NCI-H82 treated with DMSO at 0.1 percent for 48 hours (cell line): ENCODE data around the gene ERRFI1.

Experiments
- DNase-seq: peaks from one replicate; lab custom pipeline; 2025; ENCODE audit not compliant: unreplicated experiment; lab: John Stamatoyannopoulos, UW

The ERRFI1 gene

DNA sequence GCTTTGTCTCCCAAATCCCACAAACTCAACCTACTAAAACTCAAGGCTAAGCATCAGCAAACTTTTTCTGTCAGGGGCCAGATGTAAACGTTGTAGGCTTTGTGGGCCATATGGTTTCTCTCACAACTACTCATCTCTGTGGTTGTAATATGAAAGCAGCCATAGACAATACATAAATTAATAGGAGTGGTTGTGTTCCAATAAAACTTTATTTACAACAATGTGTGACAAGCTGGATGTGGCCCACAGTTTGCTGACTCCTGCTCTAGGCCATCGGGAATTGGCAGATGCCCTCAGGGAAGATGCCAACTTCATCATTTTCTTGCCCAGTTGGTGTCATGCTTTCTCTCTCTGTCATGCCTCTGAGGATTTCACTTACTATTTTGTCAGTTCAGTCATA lies 17.5 kb upstream of the ERRFI1 start:
- DNase-seq, result no peak

DNA sequence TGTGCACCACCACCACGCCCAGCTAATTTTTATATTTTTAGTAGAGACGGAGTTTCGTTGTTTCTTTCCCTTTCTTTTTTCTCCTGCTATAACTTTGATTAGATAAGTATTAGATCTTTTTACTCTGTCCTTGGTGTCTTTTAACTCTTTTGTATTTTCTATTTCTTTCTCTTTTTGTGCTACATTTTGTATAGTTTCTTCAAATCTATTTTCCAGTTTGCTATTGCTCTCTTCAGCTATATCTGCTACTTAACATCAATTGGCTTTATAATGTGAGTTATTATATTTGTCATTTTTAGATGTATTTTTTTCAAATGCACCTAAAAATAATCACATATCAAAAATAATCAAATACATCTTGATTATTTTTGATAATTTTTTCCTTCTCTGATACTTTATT lies 16.0 kb upstream of the ERRFI1 start:
- no peak for DNase-seq

DNA sequence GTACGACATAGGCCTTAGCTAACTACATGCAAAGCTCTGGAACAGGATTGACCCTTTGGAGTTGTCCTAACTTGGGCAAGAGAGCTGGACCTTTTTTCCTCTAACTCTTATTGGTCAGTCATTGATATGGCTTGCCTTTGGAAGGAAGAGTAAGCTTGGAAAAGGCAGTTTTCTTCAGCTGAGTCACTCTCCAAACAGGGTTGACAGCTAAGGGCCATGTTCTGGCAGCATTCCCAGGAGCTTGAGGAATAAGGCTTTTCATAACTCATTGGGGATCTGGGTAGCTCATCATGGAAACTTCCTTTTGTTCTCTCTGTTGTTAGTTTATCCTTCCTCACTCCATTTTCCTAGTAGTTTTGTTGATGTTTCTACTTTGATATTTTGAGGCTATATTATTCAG lies 14.5 kb upstream of the ERRFI1 start:
- no peak for DNase-seq

DNA sequence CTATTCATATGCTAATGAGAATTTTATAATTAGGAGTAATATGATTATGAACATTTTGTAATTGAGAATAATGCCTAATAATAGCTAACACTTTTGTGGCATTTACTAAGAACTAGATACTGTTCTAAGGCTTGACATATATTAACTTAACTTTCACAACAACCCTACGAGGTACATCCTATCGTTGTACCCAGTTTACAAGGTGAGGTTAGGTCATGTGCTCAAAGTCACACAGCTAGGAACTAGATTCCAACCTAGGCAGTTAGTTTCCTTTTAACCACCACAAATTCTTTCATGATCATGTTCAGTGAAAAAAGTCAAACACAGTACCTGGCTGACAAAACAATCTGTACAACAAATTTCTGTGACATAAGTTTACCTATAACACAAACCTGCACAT lies 13.0 kb upstream of the ERRFI1 start:
- DNase-seq, result no peak

DNA sequence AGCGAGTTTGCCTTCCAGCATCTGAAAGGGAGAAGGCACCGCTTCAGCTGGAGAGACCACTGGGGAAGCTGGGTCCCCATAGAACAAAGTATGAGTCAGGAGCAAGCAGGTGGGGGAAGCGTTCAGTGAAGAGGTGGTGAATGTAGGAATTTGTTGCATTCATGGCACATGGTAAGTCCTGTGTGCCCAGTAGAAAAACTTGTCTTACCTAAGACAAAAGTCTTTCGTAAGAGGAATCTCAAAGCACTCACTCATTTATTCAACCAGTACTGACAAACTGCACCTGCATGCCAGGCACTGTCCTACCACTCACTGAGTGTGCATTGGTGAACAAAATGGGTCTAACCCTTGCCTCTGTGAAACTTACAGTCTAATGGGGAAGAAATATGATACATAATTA lies 9.2 kb upstream of the ERRFI1 start:
- DNase-seq, result no peak

DNA sequence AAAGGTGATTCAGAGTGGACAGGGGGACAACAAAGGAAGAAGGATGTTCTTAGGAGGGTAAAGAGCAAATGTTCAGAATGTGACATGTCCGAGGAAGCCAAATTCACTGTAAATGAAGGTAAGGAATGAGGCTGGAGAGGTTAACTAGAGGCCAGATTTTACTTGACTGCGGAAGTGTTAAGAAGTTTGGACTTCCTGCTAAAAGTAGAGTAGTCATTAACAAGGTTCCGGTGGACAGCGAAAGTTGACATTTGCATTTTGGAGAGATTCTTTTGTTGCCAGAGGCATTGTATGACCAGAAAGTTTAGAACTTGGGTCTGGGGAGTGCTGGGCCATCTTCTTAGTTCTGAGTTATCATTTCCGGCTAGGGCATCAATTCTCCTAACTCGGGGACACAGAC lies 7.2 kb upstream of the ERRFI1 start:
- DNase-seq, result no peak

DNA sequence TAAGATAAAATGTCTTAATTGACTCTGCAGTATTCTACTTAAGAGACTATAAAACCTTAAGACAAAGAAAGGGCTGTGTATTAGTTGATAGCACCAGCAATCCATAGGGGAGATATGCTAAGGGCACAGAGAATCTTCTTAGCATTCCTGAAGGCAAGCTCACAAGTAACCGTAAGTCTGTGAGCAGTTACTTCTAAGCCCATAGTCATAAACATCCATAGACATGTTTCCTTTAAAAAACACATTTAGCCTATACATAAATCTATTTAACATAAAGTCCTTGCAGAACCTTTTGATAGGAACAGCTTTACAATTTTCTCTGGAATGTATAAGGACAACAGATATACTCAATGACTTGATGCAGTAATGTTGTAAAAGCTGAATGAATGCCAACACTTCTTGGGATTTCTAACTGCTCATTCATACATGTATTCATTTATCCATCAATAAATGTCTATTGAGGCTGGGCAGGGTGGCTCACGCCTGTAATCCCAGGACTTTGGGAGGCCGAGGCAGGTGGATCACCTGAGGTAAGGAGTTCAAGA lies 6.3 kb upstream of the ERRFI1 start:
- DNase-seq, result no peak

DNA sequence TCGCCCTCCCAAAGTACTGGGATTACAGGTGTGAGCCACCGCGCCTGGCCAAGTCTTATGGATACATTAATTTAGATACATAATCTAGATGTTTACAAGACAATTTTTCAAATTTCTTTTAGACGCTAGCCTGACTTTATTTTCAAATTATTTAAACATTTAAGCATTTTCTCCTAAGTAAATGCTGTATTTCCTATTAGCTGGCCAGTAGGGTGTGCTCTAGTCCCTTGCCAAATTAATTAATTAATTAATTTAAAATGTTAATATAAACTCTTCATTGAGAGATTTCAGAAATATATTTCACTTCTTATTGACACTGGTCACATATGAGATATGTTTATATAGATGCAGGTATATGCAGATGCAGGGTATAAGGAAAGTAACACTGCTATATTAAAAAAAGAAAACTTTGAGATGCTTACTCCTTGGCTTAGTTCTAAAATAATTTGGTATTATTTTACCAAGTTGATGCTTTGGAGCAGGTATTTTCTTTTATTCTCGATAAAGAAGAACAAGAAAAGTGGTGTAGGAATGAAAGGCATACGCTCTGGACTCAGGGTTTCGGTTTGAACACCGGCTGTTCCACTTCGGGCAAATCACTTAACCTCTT lies 5.2 kb upstream of the ERRFI1 start:
- no peak for DNase-seq

DNA sequence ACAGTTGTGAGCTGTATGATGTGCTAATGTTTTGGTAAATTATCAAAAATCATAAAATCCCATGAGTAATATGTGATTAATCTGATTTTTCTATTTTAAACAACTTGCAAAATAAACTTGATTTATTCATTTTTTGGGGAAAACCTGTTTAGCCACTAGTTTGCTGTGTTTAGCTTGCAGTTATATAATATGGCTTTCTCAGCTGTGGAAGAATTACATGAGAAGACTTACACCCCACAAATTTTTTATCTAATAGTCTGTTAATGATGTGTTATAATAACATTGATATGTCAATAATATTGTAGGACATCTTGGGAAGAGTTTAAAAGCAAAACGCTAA lies 2.4 kb upstream of the ERRFI1 start:
- no peak for DNase-seq

DNA sequence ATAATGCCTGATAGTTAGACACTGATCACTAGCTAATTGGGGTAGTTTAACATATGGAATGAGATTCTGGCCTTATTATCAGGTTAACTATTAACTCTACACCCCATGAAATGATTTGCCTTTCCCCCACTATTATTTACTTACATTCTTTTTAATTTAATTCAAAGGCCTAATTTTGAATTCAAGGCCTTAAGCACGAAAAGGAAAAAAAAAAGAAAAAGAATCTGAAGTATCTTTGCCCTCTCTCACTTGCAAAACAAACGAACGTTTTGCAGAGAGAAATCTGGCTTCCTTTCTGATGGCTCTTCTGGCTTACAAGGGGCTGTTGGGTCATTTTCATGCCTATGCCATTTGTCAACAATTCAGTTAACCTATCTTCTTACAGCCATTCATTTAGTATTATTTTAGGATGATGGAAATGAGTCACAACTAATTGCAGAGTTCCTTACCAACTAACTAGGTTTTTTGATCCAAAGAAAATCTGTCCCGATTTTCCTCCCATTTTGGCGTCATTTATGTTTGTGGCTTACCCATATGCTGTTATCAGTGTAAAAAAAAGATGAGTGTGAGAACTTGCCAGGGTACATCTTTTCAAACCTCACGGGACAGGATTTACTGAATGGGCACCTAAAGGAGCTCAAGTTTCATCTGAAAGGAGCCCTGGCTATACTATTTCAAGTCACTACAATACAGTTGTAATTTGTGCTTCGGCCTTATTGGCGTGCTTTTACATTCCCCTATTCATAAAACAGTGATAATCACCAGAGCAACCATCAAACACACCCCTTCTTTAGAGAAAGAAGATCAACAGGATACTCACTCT lies 1.9 kb upstream of the ERRFI1 start:
- DNase-seq, result no peak

DNA sequence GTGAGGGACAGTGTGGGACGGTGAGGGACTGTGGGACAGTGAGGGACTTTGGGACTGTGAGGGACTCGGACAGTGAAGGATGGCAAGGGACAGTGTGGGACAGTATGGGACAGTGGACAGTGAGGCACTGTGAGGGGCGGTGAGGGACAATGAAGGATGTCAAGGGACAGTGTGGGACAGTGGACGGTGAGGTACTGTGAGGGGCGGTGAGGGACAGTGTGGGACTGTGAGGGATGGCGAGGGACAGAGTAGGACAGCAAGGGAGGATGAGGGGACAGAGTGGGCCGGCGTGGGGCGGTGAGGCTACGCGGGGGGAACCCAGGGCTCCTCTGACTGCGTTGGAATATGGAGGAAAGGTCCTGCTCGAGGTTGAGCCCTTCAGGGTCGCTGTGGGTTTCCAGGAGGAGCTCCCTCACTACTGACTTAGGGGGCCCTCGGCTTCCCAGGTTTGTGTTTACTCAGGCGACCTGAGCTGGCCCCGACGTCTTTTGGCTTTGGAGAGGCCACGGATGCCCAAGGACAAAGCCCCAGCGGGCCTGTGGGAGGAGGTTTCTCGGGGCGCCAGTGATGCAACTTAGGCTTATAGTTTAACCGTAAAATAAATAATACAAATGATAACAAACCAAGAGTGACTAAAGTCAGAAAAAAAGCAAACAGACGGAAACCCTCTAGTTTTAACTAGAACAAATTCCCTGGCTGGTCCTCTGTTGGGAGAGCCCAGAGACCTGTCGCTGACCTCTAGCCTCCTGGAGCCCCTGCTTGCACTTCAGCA lies 1.1 kb upstream of the ERRFI1 start:
- DNase-seq, result no peak

DNA sequence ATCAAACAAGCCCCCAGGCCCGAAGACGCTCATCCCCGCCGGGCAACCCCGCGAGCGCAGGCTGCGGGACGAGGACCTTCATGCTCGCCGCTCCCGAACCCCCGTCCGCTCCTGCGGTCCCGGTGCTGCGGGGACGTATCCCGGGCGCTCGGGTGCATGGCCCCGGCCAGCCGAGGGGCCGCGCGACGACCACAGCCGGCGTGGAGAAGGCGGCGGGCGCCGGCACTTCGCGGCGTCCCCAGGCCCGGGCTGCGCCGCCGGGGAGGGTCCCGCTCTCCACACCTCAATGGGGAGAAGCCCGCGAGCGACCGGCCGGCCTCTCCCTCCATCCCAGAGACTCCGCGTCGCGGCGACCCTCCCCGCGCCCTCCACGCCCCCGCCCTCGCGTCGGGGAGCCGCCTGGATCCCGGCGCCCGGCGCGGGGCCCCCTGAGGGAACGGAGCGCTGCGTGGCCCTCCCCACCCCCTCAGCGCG lies 401 bp downstream of the ERRFI1 start:
- no peak for DNase-seq

DNA sequence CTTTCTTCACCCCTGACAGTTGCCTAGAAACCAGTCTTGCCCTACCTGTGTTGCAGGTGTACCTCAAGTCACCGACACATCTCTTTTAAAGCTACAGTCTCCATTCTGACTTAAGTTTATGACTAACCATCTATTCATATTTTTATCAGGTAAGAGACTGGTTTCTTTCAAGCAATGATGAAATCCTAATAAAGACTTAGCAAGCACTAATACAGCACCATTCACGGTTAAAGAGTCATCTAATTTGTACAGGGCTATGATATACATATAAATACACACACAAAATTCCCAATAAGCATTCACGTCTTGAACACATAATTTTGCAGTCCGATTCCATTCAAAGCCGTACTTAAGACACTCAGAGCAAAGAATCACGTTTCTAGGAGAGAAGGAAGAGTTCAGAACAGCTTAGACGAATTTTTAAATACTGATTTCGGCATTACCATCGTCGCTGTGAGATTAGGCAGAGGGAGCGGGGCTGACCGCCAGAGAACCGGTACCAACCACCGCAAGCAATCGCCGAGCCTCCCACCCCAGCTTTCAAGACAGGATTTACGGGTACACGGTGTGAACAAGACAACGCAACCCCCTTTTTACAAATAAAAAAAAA lies 943 bp downstream of the ERRFI1 start:
- no peak for DNase-seq

DNA sequence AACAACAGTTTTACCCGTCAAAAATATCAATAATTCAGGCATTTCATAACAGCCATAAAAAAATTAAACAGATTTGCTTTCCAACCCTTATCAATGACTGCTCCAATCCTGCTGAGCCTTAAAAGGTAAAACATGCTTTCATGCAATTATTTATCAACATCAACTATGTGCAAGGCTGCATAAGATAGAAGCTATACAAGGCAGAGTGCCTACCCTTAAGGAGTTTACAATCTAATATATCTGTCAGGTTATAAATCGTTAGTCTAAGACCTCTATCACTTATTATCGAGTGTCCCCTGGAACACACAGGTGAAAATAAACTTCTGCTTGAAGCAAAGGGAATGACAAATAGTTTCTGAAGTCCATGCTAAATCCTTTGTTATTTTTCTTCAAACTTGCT lies 1.8 kb downstream of the ERRFI1 start:
- no peak for DNase-seq

DNA sequence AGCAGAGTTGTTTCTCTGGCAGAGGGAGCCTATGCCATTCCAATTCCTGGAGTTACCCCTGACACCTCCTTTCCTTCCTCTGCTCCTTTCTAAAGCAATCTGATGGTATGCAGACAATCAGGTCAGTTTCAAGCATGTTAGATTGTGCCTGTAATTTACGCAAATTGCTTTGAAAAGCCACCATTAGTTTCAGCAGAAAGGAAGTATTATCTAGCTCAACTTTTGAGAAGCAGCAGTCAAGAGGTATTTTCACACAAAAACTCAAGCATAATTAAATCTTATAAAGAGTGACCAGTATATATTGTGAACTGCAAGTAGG lies 2.2 kb downstream of the ERRFI1 start:
- no peak for DNase-seq

DNA sequence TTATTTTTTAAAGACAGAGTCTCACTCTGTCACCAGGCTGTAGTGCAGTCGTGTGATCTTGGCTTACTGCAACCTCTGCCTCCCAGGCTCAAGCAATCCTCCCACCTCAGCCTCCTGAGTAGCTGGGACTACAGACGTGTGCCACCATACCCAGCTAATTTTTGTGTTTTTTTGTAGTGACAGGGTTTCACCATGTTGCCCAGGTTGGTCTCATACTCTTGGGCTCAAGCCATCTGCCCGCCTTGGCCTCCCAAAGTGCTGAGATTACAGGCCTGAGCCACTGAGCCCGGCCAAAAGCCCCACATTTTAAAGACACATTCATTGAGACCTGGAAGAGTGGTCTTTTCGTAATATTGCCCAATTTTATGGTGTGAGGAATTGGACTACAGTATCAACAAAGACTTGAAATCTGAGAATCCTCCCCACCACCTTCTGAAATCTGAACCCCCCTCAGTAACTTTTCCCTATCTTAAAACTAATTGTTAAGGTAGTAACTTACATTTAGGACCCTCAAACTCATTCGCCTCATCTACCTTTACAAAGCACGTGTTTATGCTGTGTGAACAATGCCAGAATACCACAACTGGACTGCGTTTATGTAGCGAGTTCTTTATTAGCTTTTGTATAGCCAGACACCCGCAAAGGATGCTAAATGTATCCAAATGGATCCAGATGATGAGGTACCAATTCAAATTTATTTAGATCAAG lies 2.7 kb downstream of the ERRFI1 start:
- DNase-seq, result no peak

DNA sequence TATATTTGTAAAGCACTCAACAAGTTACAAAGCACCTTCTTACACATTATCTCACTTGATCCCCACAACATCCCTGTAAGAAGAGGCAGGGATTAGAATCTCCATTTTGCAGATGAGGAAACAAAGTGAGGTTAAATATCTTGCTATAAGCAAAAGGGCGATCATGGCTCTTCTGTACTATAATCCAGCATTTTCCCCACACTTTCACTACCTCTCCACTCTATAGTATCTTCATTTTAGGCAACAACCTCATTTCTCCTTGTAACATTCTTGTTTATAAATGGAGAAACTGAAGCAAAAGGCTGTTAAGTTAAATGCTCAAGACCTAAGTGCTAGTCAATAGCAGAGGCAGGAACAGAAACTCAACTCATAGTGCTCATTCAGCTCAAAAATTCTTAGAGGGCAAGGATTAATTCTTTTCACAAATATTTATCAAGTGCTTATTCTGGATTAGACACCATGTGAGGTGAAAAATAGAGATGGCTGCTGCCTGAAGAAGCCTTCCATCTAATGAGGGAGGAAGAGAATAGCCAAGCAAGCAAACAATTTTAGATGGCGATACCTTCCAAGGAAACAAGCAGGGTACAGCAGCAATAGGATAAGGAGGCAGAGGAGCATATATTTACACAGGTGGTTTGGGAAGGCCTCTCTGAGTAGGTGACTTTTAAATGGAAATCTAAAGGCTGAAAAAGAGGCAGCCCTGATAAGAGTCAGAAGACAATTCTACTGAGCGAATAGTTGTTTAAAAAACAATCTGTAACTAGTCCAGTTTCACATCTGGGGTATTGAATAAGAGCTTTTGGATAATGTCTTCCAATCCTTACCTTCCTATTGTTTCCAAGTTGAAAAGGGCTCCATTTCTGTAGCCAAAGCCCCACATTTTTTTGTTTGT lies 3.5 kb downstream of the ERRFI1 start:
- no peak for DNase-seq

DNA sequence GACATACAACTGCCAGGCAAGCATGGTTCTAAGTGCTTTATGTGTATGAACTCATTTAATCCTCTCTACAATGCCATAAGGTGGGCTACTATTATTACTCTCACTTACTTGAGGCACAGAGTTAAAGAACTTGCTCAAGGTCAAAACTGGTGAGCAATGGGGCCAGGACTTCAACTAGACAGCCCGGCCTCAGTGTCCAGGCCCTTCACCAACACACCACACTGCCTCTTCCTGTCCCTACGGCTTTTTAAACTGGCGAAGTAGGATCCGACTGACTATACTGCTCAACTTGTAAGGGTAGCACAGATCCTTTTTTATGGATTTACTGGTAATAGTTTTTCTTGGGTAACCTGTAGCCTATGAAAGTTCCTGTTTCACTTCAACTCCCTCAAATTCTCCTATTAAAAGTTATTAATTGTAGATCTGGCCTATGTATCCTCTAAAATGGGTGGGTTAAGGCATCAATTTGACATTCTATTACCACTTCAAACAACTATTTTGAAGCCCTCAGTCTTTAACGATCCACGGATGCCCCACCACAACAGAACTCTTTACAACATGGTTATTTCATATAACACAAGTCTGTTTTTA lies 4.3 kb downstream of the ERRFI1 start:
- DNase-seq, result no peak

DNA sequence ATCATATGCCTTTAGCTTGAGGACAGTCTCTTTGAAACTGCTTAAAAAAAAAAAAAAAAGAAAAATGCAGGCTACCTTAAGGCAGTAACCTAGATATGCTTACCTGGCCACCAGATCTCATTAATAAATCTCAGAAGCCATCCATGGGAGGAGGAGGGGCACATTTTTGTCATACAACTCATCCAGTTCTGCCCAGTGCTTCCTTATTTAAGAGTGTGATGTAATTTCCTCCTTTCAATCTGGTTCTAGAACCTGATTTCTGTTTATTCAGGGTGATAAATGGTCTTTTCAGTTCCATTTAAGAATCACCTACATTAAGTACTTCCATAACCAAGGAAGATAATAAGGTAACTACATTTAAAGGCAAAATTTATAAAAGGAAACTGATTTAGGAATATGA lies 6.1 kb downstream of the ERRFI1 start:
- DNase-seq, result no peak

DNA sequence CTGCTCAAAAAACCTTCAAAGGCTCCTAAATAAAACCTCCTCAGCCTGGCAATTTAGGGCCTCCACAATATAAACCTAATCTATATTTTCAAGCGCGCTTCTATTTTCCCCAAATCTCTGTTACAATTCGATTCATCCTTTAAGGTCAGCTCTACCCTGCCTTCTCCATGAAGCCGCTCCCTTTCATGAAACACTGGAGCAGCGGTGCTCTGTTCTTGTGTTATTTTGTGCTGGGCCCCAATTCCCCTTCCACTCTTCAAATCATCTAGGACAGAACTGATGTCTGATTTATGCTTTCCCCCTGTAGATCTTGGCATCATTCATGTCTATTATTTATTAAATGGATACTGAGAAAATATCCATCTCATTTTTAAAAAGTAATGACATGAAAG lies 6.9 kb downstream of the ERRFI1 start:
- DNase-seq, result no peak
